Activated CD8-positive, alpha-beta memory T cell treated with anti-CD3 and anti-CD28 coated beads, Interleukin-2, amount 50 U/mL, for 24 hours (primary cell): Measurements from ENCODE around the gene ABI3.

Source experiments
- DNase-seq: peaks from one replicate; pipeline ENCODE4 v3.0.0-alpha.2; 2020; ENCODE audit errors: extremely low read depth

Gene ABI3

DNA sequence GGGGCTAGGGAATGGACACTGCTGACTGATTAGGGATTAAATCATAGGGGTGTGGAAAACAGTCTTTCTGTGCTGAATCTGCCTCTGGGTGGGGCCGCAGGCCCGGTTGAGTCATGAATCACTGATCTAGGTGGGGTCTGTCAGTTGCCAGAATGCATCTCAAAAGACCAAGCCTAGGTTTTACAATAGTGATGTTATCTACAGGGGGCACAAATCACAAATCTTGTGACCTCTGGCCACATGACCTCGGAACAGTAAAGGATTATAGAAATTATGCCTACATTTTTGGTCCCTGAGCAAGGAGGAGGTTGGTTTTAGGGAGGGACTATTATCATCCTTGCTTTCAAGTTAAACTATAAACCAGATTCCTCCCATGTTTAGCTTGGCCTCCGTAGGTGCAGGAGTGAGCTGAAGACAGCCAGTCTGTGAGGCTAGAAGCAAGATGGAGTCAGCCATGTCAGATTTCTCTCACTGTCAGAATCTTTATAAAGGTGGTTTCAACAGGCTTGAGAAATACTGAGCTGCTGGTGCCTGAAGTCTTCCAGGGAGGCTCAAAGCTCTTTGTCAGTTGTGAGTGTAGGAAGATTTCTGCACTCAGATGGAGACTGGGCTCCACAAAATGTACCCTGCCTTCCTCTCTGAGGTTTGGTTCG lies 13.0 kb upstream of the ABI3 start:
- DNase-seq, result no peak

DNA sequence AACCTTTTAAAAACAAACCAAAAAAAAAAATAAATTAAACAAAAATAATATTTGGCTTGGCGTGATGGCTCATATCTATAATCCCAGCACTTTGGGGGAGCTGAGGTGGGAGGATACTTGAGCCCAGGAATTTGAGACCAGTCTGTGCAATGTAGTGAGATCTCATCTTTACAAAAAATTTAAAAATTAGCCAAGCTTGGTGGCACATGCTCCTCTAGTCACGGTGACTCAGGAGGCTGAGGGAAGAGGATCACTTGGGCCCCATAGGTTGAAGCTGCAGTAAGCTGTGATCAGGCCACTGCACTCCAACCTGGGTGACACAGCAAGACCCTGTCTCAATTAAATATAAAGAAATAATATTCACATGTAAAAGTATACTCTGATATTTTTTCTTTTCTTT lies 12.3 kb upstream of the ABI3 start:
- DNase-seq, result no peak

DNA sequence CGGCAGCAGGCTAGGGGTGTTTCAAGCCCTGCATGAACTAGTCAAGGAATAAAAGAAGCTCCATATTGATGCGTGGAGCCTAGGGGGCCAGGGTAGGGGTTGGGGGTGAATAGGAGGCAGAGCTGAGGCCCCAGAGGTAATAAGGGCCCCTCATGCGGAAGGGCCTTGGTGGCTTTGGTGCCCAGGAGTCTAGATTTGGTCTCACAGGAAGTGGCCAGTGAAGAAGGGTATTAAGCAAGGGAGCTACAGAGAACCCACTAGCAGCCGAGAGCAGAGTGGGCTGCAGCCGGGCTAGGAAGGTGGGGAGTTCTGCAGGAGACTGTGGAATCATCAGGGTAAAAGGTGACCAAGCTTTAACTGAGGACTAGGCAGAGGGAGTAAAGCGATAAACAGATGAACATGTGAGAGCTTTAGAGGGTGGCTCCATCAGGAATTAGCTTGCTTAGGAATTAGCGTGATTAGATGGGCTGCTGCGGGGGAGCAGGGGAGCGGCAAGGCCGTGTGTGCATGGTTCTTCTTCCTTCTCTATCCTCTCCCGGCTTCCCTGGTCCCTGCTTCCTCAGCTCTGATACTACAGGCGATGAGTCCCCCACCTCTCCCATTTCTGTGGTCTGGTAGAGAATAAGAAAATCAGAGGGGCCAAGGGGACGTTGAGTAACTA lies 10.0 kb upstream of the ABI3 start:
- no peak for DNase-seq

DNA sequence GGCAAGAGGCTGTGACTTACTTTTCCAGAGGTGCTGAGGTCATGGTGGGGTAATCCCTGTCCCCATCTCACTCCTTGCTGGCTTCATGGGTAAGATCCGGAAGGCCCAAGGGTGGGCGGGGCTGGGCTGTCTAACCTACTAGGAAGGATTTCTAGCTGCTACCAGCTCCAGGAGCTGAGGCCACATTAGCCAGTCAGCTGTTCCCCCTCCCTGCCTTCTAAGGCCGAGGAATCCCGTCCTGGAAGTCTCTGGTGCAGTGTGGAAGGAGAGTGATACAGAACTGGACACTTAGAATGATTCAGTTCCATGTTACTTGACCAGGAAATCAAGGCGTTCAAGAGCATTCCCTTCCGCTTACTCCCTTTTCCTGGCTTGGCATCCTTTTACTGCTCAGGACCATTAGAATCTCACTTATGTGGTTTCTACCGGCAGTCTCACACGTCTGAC lies 9.0 kb upstream of the ABI3 start:
- no peak for DNase-seq

DNA sequence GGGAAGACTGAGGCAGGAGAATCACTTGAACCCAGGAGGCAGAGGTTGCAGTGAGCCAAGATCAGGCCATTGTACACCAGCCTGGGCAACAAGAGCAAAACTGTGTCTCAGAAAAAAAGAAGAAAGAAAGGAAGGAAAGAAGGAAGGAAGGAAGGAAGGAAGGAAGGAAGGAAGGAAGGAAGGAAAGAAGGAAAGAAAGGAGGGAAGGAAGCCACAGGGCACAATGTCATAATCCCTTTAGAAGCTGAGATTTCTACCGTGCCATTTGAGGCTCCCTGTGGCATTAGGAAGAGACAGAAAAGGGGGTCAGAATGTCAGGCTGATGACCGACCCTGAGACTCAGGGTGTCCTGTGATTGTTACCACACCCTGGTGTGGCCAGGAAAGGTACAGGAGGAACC lies 6.7 kb upstream of the ABI3 start:
- no peak for DNase-seq

DNA sequence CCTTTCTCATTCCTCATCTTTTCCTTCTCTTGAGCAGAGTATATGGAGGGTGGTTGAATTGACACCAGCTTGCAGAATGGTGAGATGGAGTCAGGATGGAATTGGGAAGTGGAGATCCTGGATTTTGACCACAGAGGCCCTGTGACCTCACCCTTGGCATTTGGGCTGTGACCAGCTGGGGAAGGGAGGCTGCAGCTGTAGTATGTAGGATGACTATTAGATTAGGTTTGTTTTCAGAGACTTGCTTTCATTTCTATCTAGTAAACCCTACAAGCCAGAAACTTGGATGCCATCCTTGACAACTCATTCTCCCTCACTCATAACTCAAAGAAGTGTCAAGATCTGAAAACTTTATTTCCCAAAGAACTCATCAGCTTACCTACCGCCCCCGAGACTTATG lies 6.0 kb upstream of the ABI3 start:
- no peak for DNase-seq

DNA sequence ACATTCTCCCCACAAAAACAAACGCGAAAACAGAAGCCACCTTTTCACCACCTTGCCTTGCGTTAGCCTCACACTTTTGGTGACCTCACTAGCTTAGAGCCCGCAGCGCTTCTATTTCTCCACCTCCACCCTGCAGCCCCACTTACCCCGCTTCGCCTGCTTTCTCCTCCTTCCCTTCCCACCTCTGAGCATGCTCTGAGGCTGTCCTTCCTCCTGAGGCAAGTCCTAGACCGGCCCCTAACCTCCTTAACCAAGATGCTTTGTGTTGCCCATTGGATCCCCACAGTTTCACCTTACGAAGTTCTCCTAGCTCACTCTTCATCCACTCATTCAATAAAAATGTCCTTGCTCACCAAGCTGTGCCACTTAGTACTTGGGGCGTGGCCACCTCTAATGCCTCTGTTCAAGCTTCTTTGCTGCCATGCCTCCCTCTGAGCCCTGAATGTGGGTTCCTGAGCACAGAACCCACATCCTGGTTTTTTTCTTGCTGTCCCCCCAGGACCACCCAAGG lies 1.4 kb upstream of the ABI3 start:
- no peak for DNase-seq

DNA sequence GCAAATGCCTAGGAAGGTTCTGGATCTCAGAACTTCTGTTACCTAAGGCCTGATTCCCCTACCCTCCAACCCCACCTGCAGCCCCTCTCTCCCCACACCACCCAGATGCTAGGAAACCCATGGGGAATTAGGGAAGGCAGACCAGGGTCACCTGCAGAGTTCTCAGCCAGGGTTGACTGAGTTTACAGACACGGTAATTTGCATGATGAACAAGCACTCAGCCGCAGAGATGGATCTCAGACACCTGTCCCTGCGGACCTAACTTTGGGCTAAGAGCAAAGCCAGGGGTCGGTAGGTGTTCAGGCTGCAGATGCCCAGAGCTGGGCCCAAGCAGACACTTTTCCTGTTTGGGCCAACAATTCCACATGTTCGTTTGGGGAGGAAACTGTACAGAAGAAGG lies 2.9 kb downstream of the ABI3 start:
- DNase-seq, result no peak

DNA sequence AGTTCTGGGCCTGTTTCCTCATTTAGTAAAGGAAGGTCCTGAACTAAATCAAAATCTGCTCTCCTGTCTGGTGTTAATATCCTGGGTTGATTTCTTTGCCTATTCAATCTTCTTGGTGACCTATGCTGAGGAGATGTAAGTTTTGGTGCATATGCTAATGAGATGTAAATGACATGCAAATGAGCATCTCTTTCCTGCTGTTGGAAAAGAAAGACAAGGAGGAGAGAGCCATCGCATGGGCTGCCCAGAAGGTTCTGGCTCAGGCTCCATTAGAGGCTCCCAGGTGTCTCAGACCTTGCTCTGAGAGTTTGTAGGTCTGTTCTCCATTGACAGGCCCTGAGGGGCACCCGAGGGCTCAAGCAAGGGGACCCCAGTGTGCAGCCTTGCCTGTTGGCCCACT lies 3.3 kb downstream of the ABI3 start:
- no peak for DNase-seq

DNA sequence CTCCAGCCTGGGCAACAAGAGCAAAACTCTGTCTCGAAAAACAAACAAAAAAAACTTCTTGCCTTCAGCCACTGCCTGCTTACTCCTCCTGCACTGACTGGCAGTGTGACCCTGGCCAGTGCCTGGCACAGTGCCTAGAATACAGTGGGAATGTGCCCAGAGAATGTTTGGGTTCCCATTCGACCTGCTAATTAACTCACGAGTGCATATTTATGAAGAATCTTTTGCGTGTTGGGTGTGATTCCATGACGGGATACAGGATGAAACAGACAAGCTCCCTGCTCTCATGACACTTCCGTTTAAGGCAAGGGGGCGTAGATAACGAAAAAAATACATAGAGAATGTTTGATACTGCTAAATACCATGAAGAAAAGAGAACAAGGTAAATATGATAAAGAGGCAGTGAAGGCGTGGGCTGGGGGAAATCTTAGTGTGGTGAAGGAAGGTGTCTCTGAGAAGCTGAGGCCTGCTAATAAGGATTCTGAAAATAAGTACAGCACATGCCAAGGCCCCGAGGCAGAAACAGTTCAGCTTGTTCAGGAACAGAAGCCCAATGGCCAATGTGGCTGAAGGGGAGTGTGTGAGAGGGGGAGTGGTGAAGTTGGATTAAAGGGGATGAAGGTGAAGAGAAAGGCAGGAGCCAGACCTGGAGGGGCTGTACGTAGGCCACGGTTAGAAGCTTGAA lies 4.3 kb downstream of the ABI3 start:
- DNase-seq, result no peak

DNA sequence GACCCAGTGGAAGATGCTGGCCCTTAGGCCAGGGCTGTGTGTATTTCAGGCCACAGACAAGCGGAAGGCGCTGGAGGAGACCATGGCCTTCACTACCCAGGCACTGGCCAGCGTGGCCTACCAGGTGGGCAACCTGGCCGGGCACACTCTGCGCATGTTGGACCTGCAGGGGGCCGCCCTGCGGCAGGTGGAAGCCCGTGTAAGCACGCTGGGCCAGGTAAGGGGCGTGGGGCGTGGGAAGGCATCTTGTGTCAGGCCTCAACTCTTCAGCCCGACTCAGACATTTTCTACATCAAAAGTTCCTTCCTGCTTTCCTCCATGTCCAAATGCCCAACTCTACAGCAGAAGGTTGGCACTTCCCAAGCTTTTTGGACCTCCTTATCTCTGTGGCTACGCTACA lies 6.0 kb downstream of the ABI3 start:
- DNase-seq, result no peak

DNA sequence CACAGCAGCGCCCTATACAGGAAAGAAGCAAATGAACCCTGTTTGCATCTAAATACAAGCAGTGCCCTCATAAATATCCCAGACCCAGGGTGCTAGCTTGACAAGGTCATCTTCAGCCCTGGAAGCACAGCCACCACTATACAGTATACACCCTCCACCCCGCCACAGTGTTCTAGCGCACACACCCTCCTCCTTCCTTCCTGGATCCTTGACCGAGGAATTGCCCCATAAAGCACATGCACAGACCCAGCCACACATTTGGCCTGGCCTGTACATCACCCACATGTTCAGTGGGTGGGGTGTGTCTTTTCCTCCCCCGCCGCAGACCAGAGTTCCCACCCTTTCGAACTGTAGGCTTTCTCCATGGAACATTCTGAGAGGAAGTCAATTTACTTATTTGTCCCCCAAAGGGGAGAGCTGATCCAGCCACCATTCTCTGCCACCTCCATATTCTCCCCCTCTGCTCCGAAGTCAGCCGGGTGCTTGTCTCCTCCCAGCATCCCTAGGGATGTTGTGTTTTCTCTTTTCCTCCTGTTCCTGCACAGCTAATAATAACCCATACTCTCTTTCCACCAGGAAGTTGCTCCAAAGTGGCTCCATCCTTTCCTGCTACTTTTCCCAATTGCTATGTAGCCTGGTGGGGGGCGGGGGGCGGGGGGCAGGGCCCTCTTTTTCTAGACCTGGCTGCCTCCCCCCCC lies 6.6 kb downstream of the ABI3 start:
- DNase-seq, result no peak

DNA sequence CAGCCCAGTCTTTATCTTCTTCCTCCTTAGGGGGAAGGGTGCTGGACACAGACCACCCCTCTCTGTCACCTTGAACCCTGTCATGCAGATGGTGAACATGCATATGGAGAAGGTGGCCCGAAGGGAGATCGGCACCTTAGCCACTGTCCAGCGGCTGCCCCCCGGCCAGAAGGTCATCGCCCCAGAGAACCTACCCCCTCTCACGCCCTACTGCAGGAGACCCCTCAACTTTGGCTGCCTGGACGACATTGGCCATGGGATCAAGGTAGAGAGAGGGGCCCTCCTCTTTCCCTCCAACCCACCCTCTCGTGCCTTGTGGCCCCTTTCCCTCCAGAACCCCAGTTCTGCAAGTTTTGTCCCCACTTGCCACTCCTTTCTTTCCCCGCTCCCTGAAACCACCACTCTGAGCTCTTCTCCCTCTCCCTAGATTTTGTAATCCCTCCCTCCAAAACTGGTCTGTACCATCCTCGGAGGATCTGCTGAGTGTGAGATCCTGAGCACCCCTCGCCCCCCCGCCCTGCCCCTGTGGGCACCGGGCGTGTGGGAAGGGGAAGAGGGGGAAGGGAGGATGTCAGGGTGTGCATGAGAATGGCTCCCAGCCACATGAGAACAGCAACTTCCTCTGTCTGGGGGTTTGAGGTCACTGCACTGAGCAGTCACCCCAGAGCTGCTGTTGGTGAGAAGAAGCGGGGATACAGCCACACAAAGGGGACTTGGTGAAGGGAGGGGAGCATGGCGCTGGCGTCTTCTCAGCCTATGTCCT lies 7.3 kb downstream of the ABI3 start:
- no peak for DNase-seq

DNA sequence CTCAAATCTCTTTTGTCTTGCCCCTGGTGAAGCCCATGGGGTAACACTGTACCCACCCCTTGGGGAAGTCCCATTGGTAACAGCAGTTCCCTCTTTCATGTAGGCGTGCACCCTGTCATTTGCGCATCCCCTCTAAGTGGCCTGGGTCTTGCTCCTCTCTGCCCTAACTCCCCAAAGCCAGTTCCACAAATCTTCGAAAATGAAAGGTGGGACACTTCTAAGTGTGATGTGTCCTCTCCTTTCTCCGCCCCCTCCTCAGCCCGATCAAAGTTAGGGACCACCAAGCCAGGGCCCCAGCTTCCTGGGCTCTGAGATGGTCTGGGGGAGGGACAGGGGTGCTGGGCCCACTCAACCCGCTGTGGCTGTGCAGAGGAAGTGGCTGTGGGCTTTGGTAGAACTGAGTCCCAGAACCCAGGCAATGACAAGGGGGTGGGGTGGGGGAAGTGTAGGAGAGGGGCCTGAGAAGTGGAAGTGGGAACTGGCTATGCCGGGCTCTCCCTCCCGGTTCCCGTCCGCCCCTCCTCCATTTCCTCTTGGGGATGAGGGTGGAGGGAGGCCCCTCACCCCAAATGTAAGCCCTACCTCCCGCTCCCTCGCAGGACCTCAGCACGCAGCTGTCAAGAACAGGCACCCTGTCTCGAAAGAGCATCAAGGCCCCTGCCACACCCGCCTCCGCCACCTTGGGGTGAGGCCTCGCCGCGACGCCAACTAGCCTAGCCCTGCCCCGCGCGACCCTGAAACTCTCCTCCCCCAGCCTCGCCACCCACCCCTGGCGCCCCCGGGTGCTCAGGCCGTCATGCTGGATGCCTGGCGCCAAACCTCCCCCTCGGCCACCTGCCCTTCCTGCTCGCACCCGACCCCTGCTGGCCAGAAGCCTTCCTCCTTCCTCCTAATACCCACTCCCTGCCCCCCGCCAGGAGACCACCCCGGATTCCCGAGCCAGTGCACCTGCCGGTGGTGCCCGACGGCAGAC lies 8.7 kb downstream of the ABI3 start:
- no peak for DNase-seq

DNA sequence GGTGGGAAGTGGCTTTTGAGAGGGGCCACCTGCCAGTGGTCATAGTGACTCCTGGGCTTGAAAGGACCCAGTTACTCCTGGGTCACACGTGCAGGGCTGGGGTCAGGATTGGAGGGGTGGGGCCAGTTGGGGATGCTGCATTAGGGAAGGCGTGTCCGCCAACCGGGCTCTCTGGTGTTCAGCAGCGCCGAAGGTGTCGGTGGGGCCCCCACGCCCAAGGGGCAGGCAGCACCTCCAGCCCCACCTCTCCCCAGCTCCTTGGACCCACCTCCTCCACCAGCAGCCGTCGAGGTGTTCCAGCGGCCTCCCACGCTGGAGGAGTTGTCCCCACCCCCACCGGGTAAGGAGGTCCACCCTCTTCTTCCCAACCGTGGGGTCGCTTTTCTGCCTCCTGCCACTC lies 9.5 kb downstream of the ABI3 start:
- DNase-seq, result no peak

DNA sequence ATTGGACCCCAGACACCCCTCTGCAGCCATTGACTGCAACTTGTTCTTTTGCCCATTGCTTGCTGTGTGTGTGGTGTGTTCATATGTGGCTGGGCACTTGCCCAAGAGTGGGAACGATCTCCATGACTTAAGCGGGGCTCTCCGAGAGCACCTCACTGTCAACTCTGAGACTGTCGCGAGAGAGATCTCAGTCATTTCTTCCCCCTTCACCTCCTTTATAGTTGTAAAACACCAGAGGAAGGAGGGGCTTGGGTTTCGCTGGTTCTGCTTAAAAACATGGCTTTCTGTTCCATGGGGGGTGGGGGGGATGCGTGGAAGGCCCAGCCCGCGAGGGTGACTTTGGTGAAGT lies 12.6 kb downstream of the ABI3 start:
- DNase-seq, result no peak

DNA sequence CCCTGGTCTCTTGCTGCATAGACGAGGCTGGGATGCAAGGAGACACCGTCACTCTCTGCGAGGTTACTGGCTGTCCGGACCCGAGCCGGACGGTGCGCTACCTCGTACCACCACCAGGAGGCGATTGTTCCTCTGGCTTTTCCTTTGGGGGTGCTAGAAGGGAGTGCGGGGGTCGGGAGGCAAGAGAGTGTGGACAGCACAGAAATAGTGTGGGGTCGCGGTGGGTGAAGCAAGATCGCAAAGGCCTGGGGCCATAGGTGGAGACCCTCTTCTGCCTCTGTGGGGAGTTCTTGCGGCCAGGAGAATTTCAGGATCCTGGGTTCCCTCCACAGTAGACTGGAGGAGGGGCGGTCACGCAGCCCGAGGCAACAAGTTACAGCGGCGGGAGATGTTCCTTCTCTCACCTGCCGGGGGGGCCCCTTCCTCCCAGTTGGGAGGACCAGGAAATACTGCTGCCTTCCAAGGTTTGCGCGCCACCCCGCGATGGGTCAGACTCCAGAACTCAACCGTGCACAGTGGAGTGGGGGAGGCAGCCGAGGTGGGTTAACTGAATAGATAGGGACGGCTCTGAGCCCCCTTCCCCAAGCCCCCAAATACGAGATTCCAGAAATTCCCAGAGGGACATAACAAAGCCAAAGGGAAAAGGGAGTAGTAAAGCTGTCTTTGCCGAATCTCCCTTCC lies 13.2 kb downstream of the ABI3 start:
- DNase-seq, result no peak

DNA sequence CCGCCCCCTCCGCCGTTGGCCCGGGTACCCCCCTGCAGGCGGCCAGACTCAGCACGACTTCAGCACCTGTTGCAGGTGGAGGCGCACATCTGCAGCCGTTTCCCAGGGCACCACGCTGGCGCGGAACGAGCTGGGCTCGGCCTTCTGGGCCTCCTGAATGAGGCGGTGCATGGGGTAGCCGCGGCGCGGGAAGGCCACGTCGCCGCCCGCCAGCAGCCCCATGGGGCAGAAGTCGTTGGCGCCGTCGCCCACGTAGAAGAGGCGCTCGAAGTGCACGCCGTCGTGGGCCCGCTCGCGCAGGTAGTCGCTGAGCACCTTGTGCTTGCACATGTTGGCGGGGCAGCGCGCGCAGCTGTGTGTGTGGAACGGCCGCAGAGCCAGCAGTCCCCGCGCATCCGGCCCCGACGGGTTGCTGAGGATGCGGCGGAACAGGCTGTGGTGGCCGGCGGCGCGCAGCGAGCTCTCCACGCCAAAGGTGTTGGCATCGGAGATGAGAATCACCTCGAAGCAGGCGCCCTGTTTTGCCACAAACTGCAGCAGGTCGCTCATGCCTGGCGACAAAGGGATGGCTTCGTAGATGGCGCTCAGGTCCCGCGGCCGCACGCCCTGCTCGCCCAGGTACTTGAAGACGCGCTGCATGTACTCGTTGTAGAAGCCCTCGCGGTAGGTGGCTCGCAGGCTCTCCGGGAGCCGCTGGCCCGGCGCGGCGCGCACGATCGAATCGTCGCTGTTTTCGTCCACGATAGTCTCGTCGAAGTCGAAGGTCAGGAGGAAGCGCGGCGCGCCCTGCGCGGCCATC lies 13.9 kb downstream of the ABI3 start:
- DNase-seq, result no peak

DNA sequence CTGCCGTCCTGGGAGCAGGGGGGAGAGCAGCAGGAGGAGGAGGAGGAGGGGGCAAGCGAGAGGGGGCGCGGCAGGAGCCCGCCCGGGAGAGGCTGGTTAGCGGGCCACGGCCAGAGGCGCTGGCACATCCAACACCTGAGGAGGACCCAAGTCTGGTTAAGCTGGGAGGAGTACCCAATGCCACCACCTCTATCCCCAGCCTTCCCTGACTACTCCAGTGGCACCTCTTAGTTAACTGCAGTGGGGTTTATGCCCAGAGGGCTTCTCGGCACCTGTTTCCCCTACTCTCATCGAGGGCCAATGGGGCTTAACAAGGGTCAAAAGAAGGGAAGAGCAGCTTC lies 14.5 kb downstream of the ABI3 start:
- no peak for DNase-seq
